Stimulated activated CD8-positive, alpha-beta memory T cell treated with anti-CD3 and anti-CD28 coated beads, Interleukin-4, amount 100 ng/mL, for 1 hour (primary cell): ENCODE results near the gene NFATC2IP.

Experiments
- DNase-seq, 2 donors: peaks; one replicate each; pipeline ENCODE4 v3.0.0-alpha.2; 2020; ENCODE audit warnings: low read depth in 2 of 2, low spot score in 1 of 2

NFATC2IP gene

GRCh38 chr16:28950648-28951409, at the start of gene NFATC2IP:
NFATC2IP (plus strand) TSS chr16:28950937; CDS start chr16:28951012, 75 bp downstream.
- DNase-seq = peak; percentile 98 to 99

DNA sequence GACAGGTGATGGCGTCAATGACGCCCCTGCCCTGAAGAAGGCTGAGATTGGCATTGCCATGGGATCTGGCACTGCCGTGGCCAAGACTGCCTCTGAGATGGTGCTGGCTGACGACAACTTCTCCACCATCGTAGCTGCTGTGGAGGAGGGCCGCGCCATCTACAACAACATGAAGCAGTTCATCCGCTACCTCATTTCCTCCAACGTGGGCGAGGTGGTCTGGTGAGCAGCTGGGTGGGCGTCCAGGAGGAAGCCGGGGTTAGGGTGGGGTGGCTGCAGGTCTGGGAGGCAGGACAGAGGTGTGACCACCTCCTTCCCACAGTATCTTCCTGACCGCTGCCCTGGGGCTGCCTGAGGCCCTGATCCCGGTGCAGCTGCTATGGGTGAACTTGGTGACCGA, 48.9 kb upstream of the NFATC2IP start:
- DNase-seq = no peak

DNA sequence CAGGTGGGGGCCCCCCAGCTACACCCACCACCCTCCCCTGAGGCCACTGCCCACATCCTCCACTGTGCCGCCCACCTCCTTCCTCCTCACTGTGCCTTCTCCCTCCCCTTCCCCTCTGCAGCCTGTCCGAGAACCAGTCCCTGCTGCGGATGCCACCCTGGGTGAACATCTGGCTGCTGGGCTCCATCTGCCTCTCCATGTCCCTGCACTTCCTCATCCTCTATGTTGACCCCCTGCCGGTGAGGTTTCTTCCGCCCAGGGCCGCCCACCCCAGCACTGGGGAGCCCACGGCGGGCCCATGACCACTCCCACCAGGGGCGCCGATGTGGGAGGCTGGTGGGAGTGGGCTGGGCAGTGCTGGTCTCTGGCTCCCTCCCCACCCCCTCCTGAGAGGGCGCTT, 47.8 kb upstream of the NFATC2IP start:
- no peak for DNase-seq

GRCh38 chr16:28903344-28904042, 47.2 kb upstream of the NFATC2IP start:
- DNase-seq = no peak

DNA sequence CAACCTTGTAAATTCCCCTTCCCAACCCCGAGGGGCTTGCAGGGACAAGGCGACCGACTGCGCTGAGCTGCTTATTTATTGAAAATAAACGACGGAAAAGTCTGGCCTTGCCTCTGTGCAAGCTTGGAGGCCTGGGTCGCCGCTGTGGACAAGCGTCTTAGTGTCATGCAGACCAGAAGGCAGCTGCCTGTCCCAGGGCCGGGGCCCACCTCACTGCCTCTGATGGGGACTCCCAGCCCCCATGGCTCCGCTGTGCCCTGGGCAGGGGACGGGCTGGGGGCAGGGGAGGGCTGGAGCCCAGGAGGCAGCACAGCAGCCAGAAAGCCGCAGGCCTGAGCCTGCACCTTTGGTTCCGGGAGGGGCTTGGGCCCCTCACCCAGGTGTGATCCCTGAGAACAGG, 46.4 kb upstream of the NFATC2IP start:
- DNase-seq = no peak

DNA sequence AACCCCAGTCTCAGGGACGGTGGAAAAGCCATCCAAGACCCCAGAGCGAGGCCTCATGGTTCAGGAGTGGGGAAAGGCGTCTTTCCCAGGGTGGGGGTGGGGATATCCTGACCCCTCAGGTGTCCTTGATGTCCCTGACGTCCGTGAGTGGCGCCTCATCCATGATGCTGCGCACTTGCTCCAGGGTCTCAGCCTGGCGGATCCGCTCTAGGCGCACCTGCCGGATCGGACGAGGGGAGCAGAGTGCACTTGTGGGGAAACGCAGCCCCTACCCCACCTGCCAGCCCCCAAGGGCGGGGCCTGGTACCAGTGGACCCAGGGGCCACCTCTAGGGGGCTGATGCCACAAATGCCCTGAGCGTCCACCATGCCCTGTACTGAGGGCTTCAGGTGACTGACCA, 45.9 kb upstream of the NFATC2IP start:
- DNase-seq = no peak

DNA sequence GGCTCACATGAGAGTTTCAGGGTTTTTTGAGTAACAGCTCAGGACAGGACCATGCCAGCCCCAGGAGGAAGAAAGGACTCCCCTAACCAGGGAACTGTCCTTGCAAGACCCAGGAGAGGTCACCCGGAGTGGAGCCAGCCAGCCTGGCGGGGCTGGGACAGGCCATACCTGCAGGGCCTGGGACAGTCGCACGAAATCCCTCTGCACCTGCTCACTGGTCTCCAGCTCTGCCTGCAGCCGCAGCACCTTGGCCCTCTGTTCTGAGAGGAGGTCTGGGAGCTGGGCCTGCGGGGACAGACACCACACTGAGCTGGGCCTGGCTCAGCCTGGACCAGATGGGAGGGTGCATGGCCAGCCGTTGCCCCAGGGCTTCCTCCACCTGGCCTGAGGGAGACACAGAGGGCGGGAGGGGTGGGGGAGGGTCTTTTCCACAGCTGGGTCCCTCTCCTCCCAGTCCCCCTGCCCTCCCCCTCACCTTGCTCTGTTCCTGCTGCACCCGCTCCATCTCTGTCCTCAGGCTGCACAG, 45.4 kb upstream of the NFATC2IP start:
- DNase-seq = no peak

DNA sequence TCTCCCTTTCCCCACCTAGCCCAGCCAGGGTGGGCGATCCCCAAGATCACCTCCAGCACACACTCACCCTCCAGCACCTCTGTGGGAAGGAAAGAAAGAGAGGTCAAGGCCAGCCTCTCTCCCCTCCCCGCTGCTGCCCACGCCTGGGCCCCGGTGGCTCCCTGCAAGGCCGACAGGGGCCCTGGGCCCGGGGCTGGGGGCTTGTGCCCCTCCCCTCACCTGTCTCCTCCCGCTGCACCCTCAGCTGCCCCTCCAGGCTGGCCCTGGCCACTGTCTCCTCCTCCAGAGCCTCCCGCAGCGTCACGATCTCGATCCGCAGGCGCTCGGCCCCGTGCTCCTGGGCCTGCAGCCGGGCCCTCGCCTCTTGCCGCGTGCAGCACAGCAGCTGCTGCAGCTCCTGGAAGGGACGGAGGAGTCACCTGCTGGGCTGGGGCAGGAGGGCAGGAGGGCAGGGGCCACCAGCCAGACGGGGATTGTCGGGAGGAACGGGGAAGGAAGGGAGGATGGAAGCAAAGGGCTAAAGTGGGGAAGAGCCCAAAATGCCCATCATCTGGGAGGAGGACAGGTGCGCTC, 44.9 kb upstream of the NFATC2IP start:
- no peak for DNase-seq

DNA sequence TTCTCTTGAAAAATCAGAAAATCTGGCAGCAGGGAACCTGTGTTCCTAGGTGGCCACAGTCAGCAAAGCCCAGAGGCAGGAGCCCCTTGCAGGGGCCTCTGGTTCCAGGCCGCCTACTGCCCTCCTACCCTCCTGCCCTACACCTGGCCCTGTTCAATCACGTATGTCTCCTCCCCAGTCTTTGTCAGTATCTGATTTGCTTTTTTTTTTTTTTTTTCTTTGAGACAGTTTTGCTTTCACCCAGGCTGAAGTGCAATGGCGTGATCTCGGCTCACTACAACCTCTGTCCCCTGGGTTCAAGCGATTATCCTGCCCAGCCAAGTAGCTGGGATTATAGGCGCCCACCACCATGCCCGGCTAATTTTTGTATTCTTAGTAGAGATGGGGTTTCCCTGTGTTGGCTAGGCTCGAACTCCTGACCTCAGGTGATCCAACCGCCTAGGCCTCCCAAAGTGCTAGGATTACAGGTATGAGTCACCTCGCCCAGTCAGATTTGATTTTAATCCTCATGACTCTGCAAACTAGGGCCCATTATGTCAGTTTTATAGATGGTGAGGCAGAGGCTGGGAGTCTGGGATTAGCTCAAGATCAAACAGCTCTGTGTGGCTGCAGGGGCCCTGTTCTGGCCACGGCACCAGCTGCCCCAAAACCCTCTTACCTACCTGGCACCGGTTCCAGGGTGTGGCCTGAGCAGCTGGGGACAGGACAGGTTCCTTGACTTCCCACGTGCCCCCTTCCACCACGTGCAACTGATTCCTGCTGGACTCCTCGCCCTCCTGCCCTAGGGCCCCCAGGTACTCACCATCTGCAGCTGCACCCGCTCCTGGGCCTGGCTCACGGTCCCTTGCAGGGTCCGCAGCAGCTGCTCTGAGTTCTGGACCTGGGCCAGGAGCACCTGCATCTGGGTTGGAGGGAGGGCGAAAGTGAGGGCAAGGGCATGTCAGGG, 40.4 kb upstream of the NFATC2IP start:
- DNase-seq = no peak

GRCh38 chr16:28912558-28912957, 38.2 kb upstream of the NFATC2IP start:
- no peak for DNase-seq

GRCh38 chr16:28913946-28914724, 36.6 kb upstream of the NFATC2IP start:
- no peak for DNase-seq

DNA sequence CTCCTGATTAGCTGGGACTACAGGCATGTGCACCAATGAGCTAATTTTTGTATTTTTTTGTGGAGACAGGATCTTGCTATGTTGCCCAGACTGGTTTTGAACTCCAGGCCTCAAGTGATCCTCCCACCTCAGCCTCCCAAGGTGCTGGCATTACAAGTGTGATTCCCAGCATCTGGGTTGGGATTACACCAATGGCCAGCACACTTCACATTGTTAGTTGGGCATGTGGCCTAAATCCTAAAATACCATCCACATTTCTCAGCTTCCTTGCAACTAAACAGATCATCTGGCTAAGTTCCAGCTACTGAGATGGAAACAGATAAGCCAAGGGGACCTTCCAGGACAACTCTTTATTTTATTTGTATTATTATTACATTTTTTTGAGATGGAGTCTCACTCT, 35.6 kb upstream of the NFATC2IP start:
- no peak for DNase-seq

DNA sequence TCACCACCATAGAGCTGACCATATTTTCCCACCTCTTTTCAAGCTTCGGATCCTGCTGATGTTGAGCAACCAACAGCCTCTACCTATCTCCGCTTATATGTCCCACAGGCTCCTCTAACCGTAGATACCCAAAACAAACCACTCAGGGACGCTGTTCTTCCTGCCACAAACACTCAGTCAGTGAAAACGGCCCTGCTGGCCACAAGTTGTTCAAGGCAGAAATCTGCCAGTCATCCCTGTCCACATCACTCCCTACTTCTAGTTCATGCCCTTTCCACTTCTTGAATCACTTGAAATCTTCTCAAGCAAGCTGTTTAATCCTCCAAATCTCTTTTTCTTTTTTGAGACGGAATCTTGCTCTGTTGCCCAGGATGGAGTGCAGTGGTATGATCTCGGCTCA, 33.6 kb upstream of the NFATC2IP start:
- DNase-seq = no peak

GRCh38 chr16:28918698-28919097, 32.0 kb upstream of the NFATC2IP start:
- DNase-seq = no peak

DNA sequence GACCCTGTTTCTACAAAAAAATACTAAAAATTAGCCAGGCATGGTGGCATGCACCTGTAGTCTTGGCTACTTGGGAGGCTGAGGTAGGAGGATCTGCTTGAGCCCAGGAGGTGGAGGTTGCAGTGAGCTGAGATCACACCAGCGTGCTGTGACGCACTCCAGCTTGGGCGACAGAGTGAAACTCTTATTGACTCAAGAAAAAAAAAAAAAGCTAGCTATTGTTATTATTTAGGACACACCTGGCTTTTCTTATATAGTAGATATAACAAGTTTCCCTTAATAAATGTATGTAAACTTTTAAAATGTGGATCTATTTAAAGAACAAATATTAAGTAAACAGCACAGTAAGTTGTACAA, 27.5 kb upstream of the NFATC2IP start:
- no peak for DNase-seq

DNA sequence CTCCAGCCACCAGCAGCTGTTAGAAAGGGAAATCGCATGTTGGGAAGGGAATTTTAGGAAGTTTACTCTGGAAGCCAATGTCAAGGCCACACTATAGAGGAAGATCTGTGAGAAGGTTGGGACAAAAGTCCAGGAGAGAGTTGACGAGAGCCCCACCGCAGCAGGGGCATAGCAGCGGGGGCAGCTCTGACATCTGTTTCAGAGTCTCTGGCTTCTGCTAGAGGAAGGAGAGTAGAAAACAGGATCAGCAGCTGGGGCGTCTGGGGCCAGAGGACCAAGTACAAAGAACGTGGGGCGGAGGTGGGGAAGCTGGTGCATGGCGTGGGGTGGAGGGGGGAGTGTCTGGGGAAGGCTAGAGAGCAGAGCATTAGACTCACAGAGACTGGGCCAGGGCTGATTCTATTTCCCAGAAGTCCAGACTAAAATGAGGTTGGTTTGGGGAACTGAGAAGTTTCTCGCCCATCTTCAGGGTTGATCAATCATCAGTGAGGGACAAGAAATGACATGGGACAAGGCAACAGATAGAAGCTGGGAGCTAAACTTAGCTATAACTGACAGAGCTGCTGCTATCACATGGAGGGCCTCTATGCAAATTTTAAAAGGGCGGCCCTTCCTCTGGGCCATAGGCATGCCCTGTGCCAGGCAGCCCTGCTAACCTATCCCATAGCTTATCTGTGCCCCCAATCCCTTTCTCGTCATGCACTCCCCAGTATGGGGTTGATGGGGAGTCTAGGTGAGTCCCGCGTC, 26.9 kb upstream of the NFATC2IP start:
- DNase-seq = no peak

GRCh38 chr16:28924399-28924761, 26.4 kb upstream of the NFATC2IP start:
- DNase-seq = no peak

DNA sequence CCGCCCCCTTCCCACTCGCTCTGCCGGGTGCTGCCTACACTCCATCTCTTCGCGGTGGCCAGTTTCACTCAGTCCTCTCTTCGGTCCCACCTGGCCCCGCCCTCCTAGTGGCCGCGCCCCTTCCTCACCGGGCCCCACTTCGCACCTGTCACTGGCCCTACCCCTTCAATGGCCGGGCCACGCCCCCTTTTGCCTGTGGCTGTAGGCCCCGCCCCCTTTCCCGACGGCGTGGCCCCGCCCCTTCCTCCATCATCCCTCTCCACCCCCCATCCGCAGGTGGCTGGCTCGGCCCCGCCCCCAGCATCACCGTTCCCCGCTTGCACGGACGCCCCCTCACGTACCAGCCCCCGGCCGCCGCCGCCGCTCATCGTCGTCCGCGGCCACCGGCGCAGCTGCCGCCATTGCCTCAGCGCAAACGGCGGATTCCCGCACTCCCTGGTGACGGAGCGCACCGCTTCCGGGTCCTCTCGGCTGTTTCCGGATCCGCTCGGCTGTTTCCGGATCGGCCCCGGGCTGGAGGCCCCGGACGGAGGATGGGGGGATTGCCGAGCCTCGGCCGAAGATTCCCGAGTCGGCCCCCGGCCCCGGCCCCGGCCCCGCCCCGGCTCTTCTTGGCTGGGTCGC, 25.9 kb upstream of the NFATC2IP start, which contains the start of gene RABEP2:
TSS of gene RABEP2 (minus strand) at position 477 of the 624 bp plus-strand sequence. CDS start at position 402, 75 bp downstream.
- DNase-seq = peak; percentile 85 to 88
